HG03175 (cell line): Measurements from ENCODE around the gene DPF3.

Experiments used
- ATAC-seq: cut with Tn5 transposase; IDR thresholded peaks from one replicate; pipeline ENCODE4 v1.9.1; 2021; ENCODE audit warnings: mild to moderate bottlenecking, moderate library complexity; ENCODE audit not compliant: unreplicated experiment

Gene DPF3

GRCh38 chr14:72652179-72652578 lies 241.7 kb downstream of the DPF3 start:
- ATAC-seq: no peak

GRCh38 chr14:72651714-72652113 lies 242.2 kb downstream of the DPF3 start:
- no peak for ATAC-seq

- no peak for ATAC-seq
These were observed 242.8 kb downstream of the DPF3 start for GRCh38 chr14:72651081-72651480.

GRCh38 chr14:72649603-72650227 lies 244.2 kb downstream of the DPF3 start:
- ATAC-seq: no peak

- no peak for ATAC-seq
These were observed 246.1 kb downstream of the DPF3 start for GRCh38 chr14:72647782-72648181.

- ATAC-seq: no peak
These were observed 246.9 kb downstream of the DPF3 start for GRCh38 chr14:72646861-72647528.

GRCh38 chr14:72645706-72646105 lies 248.2 kb downstream of the DPF3 start:
- no peak for ATAC-seq

- ATAC-seq: no peak
These were observed 249.0 kb downstream of the DPF3 start for GRCh38 chr14:72644758-72645489.

- no peak for ATAC-seq
These were observed 249.9 kb downstream of the DPF3 start for GRCh38 chr14:72644038-72644437.

GRCh38 chr14:72643317-72643801 lies 250.5 kb downstream of the DPF3 start:
- no peak for ATAC-seq

GRCh38 chr14:72640911-72641485 lies 252.9 kb downstream of the DPF3 start:
- no peak for ATAC-seq

GRCh38 chr14:72638021-72638420 lies 255.9 kb downstream of the DPF3 start:
- no peak for ATAC-seq

GRCh38 chr14:72636871-72637270 lies 257.0 kb downstream of the DPF3 start:
- no peak for ATAC-seq

GRCh38 chr14:72636094-72636493 lies 257.8 kb downstream of the DPF3 start:
- no peak for ATAC-seq

- ATAC-seq: peak; percentile 73
These were observed 258.9 kb downstream of the DPF3 start for GRCh38 chr14:72634691-72635616.

GRCh38 chr14:72633551-72633950 lies 260.4 kb downstream of the DPF3 start:
- no peak for ATAC-seq

- ATAC-seq: no peak
These were observed 261.2 kb downstream of the DPF3 start for GRCh38 chr14:72632727-72633126.

GRCh38 chr14:72631401-72631800 lies 262.5 kb downstream of the DPF3 start:
- no peak for ATAC-seq

GRCh38 chr14:72630374-72630773 lies 263.5 kb downstream of the DPF3 start:
- no peak for ATAC-seq

- no peak for ATAC-seq
These were observed 264.4 kb downstream of the DPF3 start for GRCh38 chr14:72629534-72629933.
